Neuronal stem cell (in vitro differentiated cells): ENCODE data around the gene AATK.

Experiments
- DNase-seq: peaks from one replicate; pipeline ENCODE4 v3.0.0-alpha.2; 2013; ENCODE audit warnings: low spot score
- H2AFZ ChIP-seq: one replicate; pipeline ENCODE4 v1.6.1; 2013; ENCODE audit warnings: mild to moderate bottlenecking, low read length, inconsistent platforms
- H2AK5ac ChIP-seq: 2 replicates; pipeline ENCODE4 v1.6.1; 2013; ENCODE audit warnings: low read depth, mild to moderate bottlenecking, inconsistent platforms, low read length, moderate library complexity, mixed read lengths
- H2BK120ac ChIP-seq: 2 replicates; pipeline ENCODE4 v1.6.1; 2013; ENCODE audit warnings: low read depth, mild to moderate bottlenecking, inconsistent platforms, low read length, moderate library complexity, mixed read lengths
- H2BK12ac ChIP-seq: one replicate; pipeline ENCODE4 v1.6.1; 2013; ENCODE audit warnings: low read length, inconsistent platforms
- H2BK15ac ChIP-seq: 2 replicates; pipeline ENCODE4 v1.6.1; 2013; ENCODE audit warnings: mild to moderate bottlenecking, low read length, inconsistent platforms, mixed read lengths
- H2BK5ac ChIP-seq: one replicate; pipeline ENCODE4 v1.6.1; 2013; ENCODE audit warnings: inconsistent platforms, mild to moderate bottlenecking, low read length, moderate library complexity
- H3K14ac ChIP-seq: one replicate; pipeline ENCODE4 v1.6.1; 2013; ENCODE audit warnings: low read length, inconsistent platforms
- H3K18ac ChIP-seq: 2 replicates; pipeline ENCODE4 v1.6.1; 2013; ENCODE audit warnings: low read length, inconsistent platforms
- H3K23ac ChIP-seq: 2 replicates; pipeline ENCODE4 v1.6.1; 2013; ENCODE audit warnings: low read depth, mild to moderate bottlenecking, mixed read lengths, low read length, inconsistent platforms; ENCODE audit not compliant: poor library complexity
- H3K27ac ChIP-seq: replicated peaks from 3 replicates; pipeline ENCODE4 v1.5.1; 2013; ENCODE audit warnings: low read length, inconsistent platforms
- H3K27me3 ChIP-seq, 3 experiments: 2 replicates each; pipeline ENCODE4 v1.6.1; 2013; ENCODE audit warnings: low read length in 3 of 3, mild to moderate bottlenecking in 2 of 3, inconsistent platforms in 1 of 3, low read depth in 1 of 3, mixed read lengths in 1 of 3, moderate library complexity in 1 of 3; ENCODE audit not compliant: control insufficient read depth in 3 of 3, insufficient read depth in 3 of 3
- H3K36me3 ChIP-seq, 2 donors: replicated peaks in 1 of 2; 2 replicates each; pipeline ENCODE4 v1.6.1; 2013; ENCODE audit warnings: low read length in 2 of 2; ENCODE audit not compliant: control insufficient read depth in 2 of 2, insufficient read depth in 2 of 2
- H3K4ac ChIP-seq: 2 replicates; pipeline ENCODE4 v1.6.1; 2013; ENCODE audit warnings: inconsistent platforms, mild to moderate bottlenecking, low read length, moderate library complexity
- H3K4me1 ChIP-seq, 2 donors: 1 replicate in 1 of 2; 2 replicates in 1 of 2; pipeline ENCODE4 v1.6.1; 2013; ENCODE audit warnings: low read length in 2 of 2, low read depth in 1 of 2; ENCODE audit not compliant: control insufficient read depth in 2 of 2, insufficient read depth in 1 of 2
- H3K4me2 ChIP-seq: one replicate; pipeline ENCODE4 v1.6.1; 2013; ENCODE audit warnings: mild to moderate bottlenecking, low read length, inconsistent platforms; ENCODE audit not compliant: insufficient read depth, poor library complexity, severe bottlenecking
- H3K4me3 ChIP-seq, 2 donors: 2 replicates each; pipeline ENCODE4 v1.5.1; 2013; ENCODE audit warnings: low read length in 2 of 2, mild to moderate bottlenecking in 2 of 2, inconsistent platforms in 1 of 2, moderate library complexity in 1 of 2
- H3K79me1 ChIP-seq: one replicate; pipeline ENCODE4 v1.6.1; 2013; ENCODE audit warnings: low read depth, mild to moderate bottlenecking, inconsistent platforms, low read length, moderate library complexity
- H3K9ac ChIP-seq: one replicate; pipeline ENCODE4 v1.6.1; 2013; ENCODE audit warnings: mild to moderate bottlenecking, low read depth, low read length, inconsistent platforms; ENCODE audit not compliant: poor library complexity
- H3K9me3 ChIP-seq, 2 donors: replicated peaks in 1 of 2; 2 replicates each; pipeline versions ENCODE3 to v1.6.1; 2013; ENCODE audit warnings: low read length in 2 of 2, mild to moderate bottlenecking in 2 of 2, inconsistent platforms in 1 of 2, low read depth in 1 of 2, mixed read lengths in 1 of 2, moderate library complexity in 1 of 2; ENCODE audit not compliant: control insufficient read depth in 2 of 2, insufficient read depth in 1 of 2
- H4K8ac ChIP-seq: one replicate; pipeline ENCODE4 v1.6.1; 2013; ENCODE audit warnings: low read depth, mild to moderate bottlenecking, inconsistent platforms, low read length, moderate library complexity
- H4K91ac ChIP-seq: one replicate; pipeline ENCODE4 v1.6.1; 2013; ENCODE audit warnings: low read length, low read depth, mild to moderate bottlenecking, inconsistent platforms; ENCODE audit not compliant: poor library complexity
- WGBS, 2 donors: extraction: QIAGEN DNeasy Blood & Tissue Kit; methylation state at CpG; one replicate each; pipeline ENCODE4 v1.1.7; 2013; ENCODE audit warnings: missing lambda C conversion rate in 2 of 2, mixed read lengths in 1 of 2; ENCODE audit not compliant: insufficient read length in 2 of 2, insufficient replicate concordance in 1 of 2; ENCODE audit errors: extremely low coverage in 2 of 2; 5-methylcytosine and 5-hydroxymethylcytosine counted together

Gene AATK

GRCh38 chr17:81130385-81131361 lies 35.3 kb downstream of the AATK start:
- no peak overlapping the region for H3K4me2 ChIP-seq
- peak overlapping the region; percentile 82 for H2BK15ac ChIP-seq
- H3K4me3 ChIP-seq: no peak overlapping the region
- peaks cover 45 to 47% of the 10 kb centered on the region in 2 donors for H3K4me1 ChIP-seq
- H4K91ac ChIP-seq: peak overlapping the region; percentile 72
- H3K14ac ChIP-seq: peak overlapping the region; percentile 98
- peak overlapping the region; percentile 100 for H2AK5ac ChIP-seq
- no peaks in the 10 kb centered on the region for H3K36me3 ChIP-seq
- peak overlapping the region; percentile 91 for H3K18ac ChIP-seq
- no peak overlapping the region for H3K23ac ChIP-seq
- peaks cover 7% of the 10 kb centered on the region for H3K79me1 ChIP-seq
- H2AFZ ChIP-seq: no peak overlapping the region
- peak overlapping the region; percentile 99 for H2BK5ac ChIP-seq
- H2BK120ac ChIP-seq: peak overlapping the region; percentile 85
- DNase-seq: peak; percentile 43
- H3K4ac ChIP-seq: peak overlapping the region; percentile 95
- peak overlapping the region; percentile 44 for H3K9ac ChIP-seq
- WGBS, 2 donors: no CpG with 5 or more reads among the region's 41 CpGs
- H3K9me3 ChIP-seq: peaks cover 0 to 1% of the 10 kb centered on the region in 2 donors
- H4K8ac ChIP-seq: peak overlapping the region; percentile 96
- peak overlapping the region; percentile 98 for H2BK12ac ChIP-seq
- no peaks in the 10 kb centered on the region for H3K27me3 ChIP-seq
- peak overlapping the region; percentile 49 for H3K27ac ChIP-seq

- H3K9ac ChIP-seq: peak overlapping the region; percentile 38
- peak overlapping the region; percentile 8 for H3K4ac ChIP-seq
- peak overlapping the region; percentile 99 for H2BK15ac ChIP-seq
- H3K27ac ChIP-seq: peak overlapping the region; percentile 24
- peak overlapping the region; percentile 99 for H2BK12ac ChIP-seq
- H3K36me3 ChIP-seq: no peaks in the 10 kb centered on the region
- no peak overlapping the region for H3K4me2 ChIP-seq
- peak overlapping the region; percentile 99 for H2AK5ac ChIP-seq
- no peak overlapping the region for H2AFZ ChIP-seq
- DNase-seq: no peak
- no CpG with 5 or more reads among the region's 14 CpGs for WGBS, 2 donors
- H2BK120ac ChIP-seq: peak overlapping the region; percentile 85
- no peak overlapping the region for H3K14ac ChIP-seq
- peak overlapping the region; percentile 91 for H3K18ac ChIP-seq
- no peaks in the 10 kb centered on the region for H3K9me3 ChIP-seq
- H3K4me3 ChIP-seq: no peak overlapping the region
- peaks cover 4% of the 10 kb centered on the region for H3K79me1 ChIP-seq
- H3K23ac ChIP-seq: peak overlapping the region; percentile 81
- H4K91ac ChIP-seq: peak overlapping the region; percentile 94
- H3K4me1 ChIP-seq: peaks cover 45 to 47% of the 10 kb centered on the region in 2 donors
- no peaks in the 10 kb centered on the region for H3K27me3 ChIP-seq
- H2BK5ac ChIP-seq: peak overlapping the region; percentile 99
- H4K8ac ChIP-seq: peak overlapping the region; percentile 96
Observed at GRCh38 chr17:81129711-81130367, 36.2 kb downstream of the AATK start.

GRCh38 chr17:81129289-81129688 lies 36.7 kb downstream of the AATK start:
- DNase-seq: no peak
- Histone ChIP-seq H3K4ac (peak overlapping the region; percentile 89), H3K27ac (no peak overlapping the region), H3K23ac (no peak overlapping the region), H3K4me3 (no peak overlapping the region), H2BK5ac (peak overlapping the region; percentile 99), H3K14ac (no peak overlapping the region), H3K36me3 (no peaks in the 10 kb centered on the region), H3K4me2 (no peak overlapping the region), H3K79me1 (peaks cover 4% of the 10 kb centered on the region), H2AK5ac (peak overlapping the region; percentile 99), H3K4me1 (peaks cover 43 to 47% of the 10 kb centered on the region in 2 donors), H2BK12ac (peak overlapping the region; percentile 99), H3K27me3 (no peaks in the 10 kb centered on the region), H4K8ac (no peak overlapping the region), H2AFZ (no peak overlapping the region), H3K9me3 (no peaks in the 10 kb centered on the region), H2BK15ac (peak overlapping the region; percentile 99), H4K91ac (no peak overlapping the region), H3K18ac (peak overlapping the region; percentile 91), H2BK120ac (peak overlapping the region; percentile 85), H3K9ac (peak overlapping the region; percentile 60)
- no CpG with 5 or more reads among the region's 11 CpGs for WGBS, 2 donors

GRCh38 chr17:81128774-81129173 lies 37.2 kb downstream of the AATK start:
- H2BK15ac ChIP-seq: peak overlapping the region; percentile 99
- H4K91ac ChIP-seq: no peak overlapping the region
- H3K9ac ChIP-seq: peak overlapping the region; percentile 60
- peak overlapping the region; percentile 72 for H2BK120ac ChIP-seq
- H3K4me2 ChIP-seq: no peak overlapping the region
- no peaks in the 10 kb centered on the region for H3K9me3 ChIP-seq
- H3K27me3 ChIP-seq: no peaks in the 10 kb centered on the region
- no peak overlapping the region for H3K23ac ChIP-seq
- peak overlapping the region; percentile 99 for H2AK5ac ChIP-seq
- no peak overlapping the region for H3K14ac ChIP-seq
- H3K4ac ChIP-seq: peak overlapping the region; percentile 89
- no peak overlapping the region for H3K27ac ChIP-seq
- peaks cover 4% of the 10 kb centered on the region for H3K79me1 ChIP-seq
- no peak overlapping the region for H4K8ac ChIP-seq
- no peak for DNase-seq
- H2BK5ac ChIP-seq: peak overlapping the region; percentile 99
- H2AFZ ChIP-seq: no peak overlapping the region
- no CpG with 5 or more reads among the region's 23 CpGs for WGBS, 2 donors
- H3K18ac ChIP-seq: peak overlapping the region; percentile 91
- peaks cover 39 to 45% of the 10 kb centered on the region in 2 donors for H3K4me1 ChIP-seq
- H3K36me3 ChIP-seq: no peaks in the 10 kb centered on the region
- no peak overlapping the region for H3K4me3 ChIP-seq
- peak overlapping the region; percentile 41 for H2BK12ac ChIP-seq
